ENCODE data around the gene TIMM44. TPM values are rescaled to one million over a fixed set of nuclear protein-coding genes. Genes with fewer than 3 reads are reported as not detected.
"Not testable (repeated sequence)": the region's sequence is repeated elsewhere in the genome, so short reads cannot be mapped to it uniquely, and the experiment has no call there.

TIMM44 gene
- total RNA-seq, 1 experiment from 2014 or later = 142 TPM

GRCh38 chr19:7895565-7895964 lies 47.9 kb downstream of the TIMM44 start:
- peaks cover 14% of the 10 kb centered on the region for H3K4me1 Mint-ChIP-seq (ENCODE audit: insufficient read depth, unreplicated experiment)
- H3K9me3 Mint-ChIP-seq (ENCODE audit: unreplicated experiment) = no peaks in the 10 kb centered on the region
- TF ChIP-seq CTCF (IDR thresholded peaks at IDR 0.05; ENCODE audit: unreplicated experiment) = no peak
- intact Hi-C loops (cut with micrococcal nuclease) = no loop called here
- BruUV-seq (replicated peaks) = no TSS peak
- DNase-seq (ENCODE audit: unreplicated experiment) = no peak
- ChIA-PET CTCF (interaction anchor here (1.0 to 1.2 kb wide), 2 partner anchors 26 to 43 kb away, joined by 3 read pairs; no protein-coding TSS in a partner anchor), POLR2A (no interaction called here)
- H3K27me3 Mint-ChIP-seq (ENCODE audit: insufficient read depth, unreplicated experiment) = no peaks in the 10 kb centered on the region
- H3K4me3 Mint-ChIP-seq (ENCODE audit: unreplicated experiment) = no peak overlapping the region
- H3K27ac Mint-ChIP-seq (ENCODE audit: low read depth, unreplicated experiment) = peak overlapping the region; percentile 42
- H3K36me3 Mint-ChIP-seq (ENCODE audit: insufficient read depth, unreplicated experiment) = peaks cover 18% of the 10 kb centered on the region

- no peak for TF ChIP-seq CTCF (IDR thresholded peaks at IDR 0.05; ENCODE audit: unreplicated experiment)
- Mint-ChIP-seq H3K27me3 (ENCODE audit: insufficient read depth, unreplicated experiment) (no peaks in the 10 kb centered on the region), H3K27ac (ENCODE audit: low read depth, unreplicated experiment) (peak overlapping the region; percentile 42), H3K36me3 (ENCODE audit: insufficient read depth, unreplicated experiment) (peaks cover 17% of the 10 kb centered on the region), H3K9me3 (ENCODE audit: unreplicated experiment) (no peaks in the 10 kb centered on the region), H3K4me1 (ENCODE audit: insufficient read depth, unreplicated experiment) (peaks cover 12% of the 10 kb centered on the region), H3K4me3 (ENCODE audit: unreplicated experiment) (peak overlapping the region; percentile 23)
- DNase-seq (ENCODE audit: unreplicated experiment) = peak; percentile 47
- ChIA-PET CTCF (interaction anchor here (1.3 kb wide), 1 partner anchor 25 kb away, joined by 3 read pairs; no protein-coding TSS in a partner anchor), POLR2A (interaction anchor here (0.7 kb wide), 1 partner anchor 34 kb away, joined by 3 read pairs; no protein-coding TSS in a partner anchor)
- BruUV-seq (replicated peaks) = no TSS peak
- intact Hi-C loops (cut with micrococcal nuclease) = no loop called here
These were observed 48.7 kb downstream of the TIMM44 start for GRCh38 chr19:7894612-7895309.

GRCh38 chr19:7893362-7894101 lies 49.9 kb downstream of the TIMM44 start:
- H3K27me3 Mint-ChIP-seq (ENCODE audit: insufficient read depth, unreplicated experiment); intact Hi-C loops (cut with micrococcal nuclease); H3K9me3 Mint-ChIP-seq (ENCODE audit: unreplicated experiment); H3K4me3 Mint-ChIP-seq (ENCODE audit: unreplicated experiment); BruUV-seq (replicated peaks): not testable (repeated sequence)
- ChIA-PET POLR2A (interaction anchor here (1.7 kb wide), 1 partner anchor 24 kb away, joined by 5 read pairs; no protein-coding TSS in a partner anchor), CTCF (interaction anchor here (0.6 to 0.7 kb wide), 3 partner anchors 10 to 231 kb away, joined by 3 to 4 read pairs (median 3); partner anchors contain the start of gene MAP2K7)
- DNase-seq (ENCODE audit: unreplicated experiment) = peak; percentile 71
- Mint-ChIP-seq H3K36me3 (ENCODE audit: insufficient read depth, unreplicated experiment) (peaks cover 11% of the 10 kb centered on the region), H3K4me1 (ENCODE audit: insufficient read depth, unreplicated experiment) (peaks cover 12% of the 10 kb centered on the region), H3K27ac (ENCODE audit: low read depth, unreplicated experiment) (peak overlapping the region; percentile 39)

GRCh38 chr19:7888826-7889217 lies 54.6 kb downstream of the TIMM44 start:
- BruUV-seq (replicated peaks) = TSS peak; percentile 75
- POLR2A ChIA-PET = interaction anchor here (0.7 to 4.1 kb wide), 6 partner anchors 8 to 40 kb away, joined by 3 to 53 read pairs (median 7); partner anchors contain the start of gene MAP2K7
- H3K27ac Mint-ChIP-seq (ENCODE audit: low read depth, unreplicated experiment) = no peak overlapping the region

More at GRCh38 chr19:7888826-7889217, 54.6 kb downstream of the TIMM44 start:
- no peak for DNase-seq (ENCODE audit: unreplicated experiment)
- no peaks in the 10 kb centered on the region for H3K27me3 Mint-ChIP-seq (ENCODE audit: insufficient read depth, unreplicated experiment)
- H3K4me1 Mint-ChIP-seq (ENCODE audit: insufficient read depth, unreplicated experiment) = peaks cover 6% of the 10 kb centered on the region
- no peaks in the 10 kb centered on the region for H3K9me3 Mint-ChIP-seq (ENCODE audit: unreplicated experiment)
- no peak for TF ChIP-seq CTCF (IDR thresholded peaks at IDR 0.05; ENCODE audit: unreplicated experiment)
- intact Hi-C loops (cut with micrococcal nuclease) = no loop called here
- peak overlapping the region; percentile 72 for H3K4me3 Mint-ChIP-seq (ENCODE audit: unreplicated experiment)
- no peaks in the 10 kb centered on the region for H3K36me3 Mint-ChIP-seq (ENCODE audit: insufficient read depth, unreplicated experiment)
- CTCF ChIA-PET = interaction anchor here (0.5 to 2.1 kb wide), 5 partner anchors 15 to 362 kb away, joined by 3 to 8 read pairs (median 3); partner anchors contain the start of gene MAP2K7

All from MCF 10A (cell line).